ENCODE data around the gene ACSL3.
"Not testable (repeated sequence)": the region's sequence is repeated elsewhere in the genome, so short reads cannot be mapped to it uniquely, and the experiment has no call there.

ACSL3 gene

DNA sequence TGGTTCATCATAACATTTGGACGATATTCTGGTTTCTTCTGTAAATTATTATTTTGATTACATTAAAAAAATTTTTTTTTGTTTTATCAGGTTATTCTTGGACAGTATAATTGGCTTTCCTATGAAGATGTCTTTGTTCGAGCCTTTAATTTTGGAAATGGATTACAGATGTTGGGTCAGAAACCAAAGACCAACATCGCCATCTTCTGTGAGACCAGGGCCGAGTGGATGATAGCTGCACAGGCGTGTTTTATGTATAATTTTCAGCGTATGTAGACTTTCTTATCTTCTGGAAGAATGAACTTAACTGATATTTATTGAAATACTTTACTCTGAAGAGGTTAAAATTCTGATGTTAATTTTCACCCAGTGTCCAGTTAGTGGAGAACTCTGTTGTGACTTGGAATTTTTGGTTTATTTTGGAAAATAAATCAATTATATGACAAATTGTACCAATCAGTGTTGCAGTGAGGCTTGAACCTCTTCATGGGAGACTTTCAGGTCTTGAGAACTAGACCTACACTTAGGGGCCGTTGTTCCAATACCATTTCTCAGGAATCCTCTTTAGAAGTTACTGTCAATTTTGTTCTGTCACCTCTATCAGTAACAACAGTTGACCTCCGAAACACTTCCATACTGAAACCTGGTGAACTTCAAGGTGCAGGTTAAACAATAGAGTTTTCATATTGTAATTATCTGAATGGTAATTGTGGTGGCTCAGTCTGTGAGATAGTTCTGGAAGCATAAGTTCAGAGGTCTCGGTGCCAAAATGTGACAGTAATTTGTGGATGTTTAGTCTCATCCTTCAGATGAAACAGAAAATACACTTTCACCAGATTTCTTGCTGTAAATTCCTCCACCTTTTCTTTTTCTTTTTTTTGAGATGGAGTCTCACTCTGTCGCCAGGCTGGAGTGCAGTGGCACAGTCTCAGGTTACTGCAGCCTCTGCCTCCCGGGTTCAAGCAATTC is 55.7 kb downstream of the ACSL3 start:
- H3K27ac ChIP-seq (replicated peaks), result no peak overlapping the region
- no peaks in the 10 kb centered on the region for H3K27me3 ChIP-seq (ENCODE audit: insufficient read depth, poor library complexity, severe bottlenecking)
- TF ChIP-seq REST (IDR thresholded peaks at IDR 0.05; ENCODE audit: insufficient replicate concordance, low read depth), result no peak
- no peak for TF ChIP-seq CTCF (IDR thresholded peaks at IDR 0.05; ENCODE audit: insufficient read depth, low read length)
- H3K4me3 ChIP-seq (replicated peaks; ENCODE audit: insufficient read depth, low read length), result no peak overlapping the region
- no peak for DNase-seq (ENCODE audit: low read depth in 1 of 2, low spot score in 1 of 2)

- H3K4me3 ChIP-seq (replicated peaks; ENCODE audit: insufficient read depth, low read length); DNase-seq (ENCODE audit: low read depth in 1 of 2, low spot score in 1 of 2); H3K27ac ChIP-seq (replicated peaks); H3K27me3 ChIP-seq (ENCODE audit: insufficient read depth, poor library complexity, severe bottlenecking): not testable (repeated sequence)
Observed at GRCh38 chr2:222917212-222917611, 56.4 kb downstream of the ACSL3 start.

DNA sequence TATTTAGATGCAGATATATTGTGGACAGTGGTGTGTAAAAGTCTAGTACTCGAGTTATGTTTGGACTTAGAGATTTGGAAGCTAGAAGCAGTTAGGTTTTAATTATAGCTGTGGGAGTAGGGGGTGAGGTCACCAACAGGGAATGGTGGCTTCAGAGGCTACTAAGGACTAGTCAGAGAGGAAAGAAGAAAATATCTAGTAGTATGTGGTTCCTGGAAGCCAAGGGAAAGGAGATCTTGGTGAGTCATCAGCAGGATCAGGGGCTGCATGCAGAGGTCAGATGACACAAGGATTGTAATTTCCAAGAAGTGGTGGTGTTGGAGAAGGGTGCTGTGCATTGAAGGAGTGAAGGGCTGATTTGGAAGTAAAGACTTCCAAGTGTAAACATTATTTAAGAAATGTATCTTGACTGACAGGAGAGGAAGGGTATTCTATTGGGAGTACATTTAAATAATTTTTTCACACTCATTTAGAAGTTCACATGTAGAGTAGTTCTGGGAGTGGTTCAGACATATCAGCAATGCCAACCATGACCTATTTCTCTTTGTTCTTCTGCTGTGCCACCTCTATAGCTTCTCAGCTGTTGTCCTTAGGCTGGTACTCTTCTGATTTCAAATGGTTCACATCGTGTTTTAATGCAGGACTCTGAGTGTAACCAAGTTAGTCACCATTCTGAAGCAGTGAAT is 59.1 kb downstream of the ACSL3 start:
- Histone ChIP-seq H3K27me3 (ENCODE audit: insufficient read depth, poor library complexity, severe bottlenecking) (no peaks in the 10 kb centered on the region), H3K27ac (replicated peaks) (no peak overlapping the region), H3K4me3 (replicated peaks; ENCODE audit: insufficient read depth, low read length) (no peak overlapping the region)
- DNase-seq (ENCODE audit: low read depth in 1 of 2, low spot score in 1 of 2), result no peak
- TF ChIP-seq POLR2AphosphoS5 (IDR thresholded peaks at IDR 0.05; ENCODE audit: low read depth), result no peak
- TF ChIP-seq CTCF (IDR thresholded peaks at IDR 0.05; ENCODE audit: insufficient read depth, low read length), result no peak
- TF ChIP-seq SPI1 (IDR thresholded peaks at IDR 0.05; ENCODE audit: borderline replicate concordance, low read depth), result no peak
- TF ChIP-seq REST (IDR thresholded peaks at IDR 0.05; ENCODE audit: insufficient replicate concordance, low read depth), result no peak
- TF ChIP-seq GABPA (IDR thresholded peaks at IDR 0.05; ENCODE audit: low read depth), result no peak

GRCh38 chr2:222920657-222921186 is 59.9 kb downstream of the ACSL3 start:
- Histone ChIP-seq H3K4me3 (replicated peaks; ENCODE audit: insufficient read depth, low read length) (no peak overlapping the region), H3K27me3 (ENCODE audit: insufficient read depth, poor library complexity, severe bottlenecking) (no peaks in the 10 kb centered on the region), H3K27ac (replicated peaks) (no peak overlapping the region)
- DNase-seq (ENCODE audit: low read depth in 1 of 2, low spot score in 1 of 2), result no peak
- TF ChIP-seq GABPA (IDR thresholded peaks at IDR 0.05; ENCODE audit: low read depth), result no peak
- no peak for TF ChIP-seq SPI1 (IDR thresholded peaks at IDR 0.05; ENCODE audit: borderline replicate concordance, low read depth)
- no peak for TF ChIP-seq CTCF (IDR thresholded peaks at IDR 0.05; ENCODE audit: insufficient read depth, low read length)
- no peak for TF ChIP-seq REST (IDR thresholded peaks at IDR 0.05; ENCODE audit: insufficient replicate concordance, low read depth)
